H9 (cell line): ENCODE measurements around the gene C1orf141. TPM values are rescaled to one million over a fixed set of nuclear protein-coding genes. Genes with fewer than 3 reads are reported as not detected.

ENCODE experiments used
- DNase-seq: peaks from one replicate; pipeline ENCODE4 v3.0.0-alpha.2; 2017
- H2AFZ ChIP-seq: one replicate; pipeline ENCODE4 v1.6.1; 2013; ENCODE audit warnings: mild to moderate bottlenecking, low read length, control low read depth, moderate library complexity
- H2AK5ac ChIP-seq: 2 replicates; pipeline ENCODE4 v1.6.1; 2013; ENCODE audit warnings: low read length, control low read depth, mixed read lengths; ENCODE audit not compliant: insufficient read length
- H2BK120ac ChIP-seq: one replicate; pipeline ENCODE4 v1.6.1; 2013; ENCODE audit warnings: low read depth, mild to moderate bottlenecking, low read length, control low read depth, inconsistent platforms; ENCODE audit not compliant: poor library complexity, severe bottlenecking
- H2BK12ac ChIP-seq: 2 replicates; pipeline ENCODE4 v1.6.1; 2013; ENCODE audit warnings: low read length, control low read depth, mixed read lengths, low read depth; ENCODE audit not compliant: insufficient read length
- H2BK15ac ChIP-seq: 2 replicates; pipeline ENCODE4 v1.6.1; 2013; ENCODE audit warnings: low read depth, low read length, control low read depth
- H2BK20ac ChIP-seq: one replicate; pipeline ENCODE4 v1.6.1; 2013; ENCODE audit warnings: low read depth, mild to moderate bottlenecking, low read length, control low read depth, inconsistent platforms; ENCODE audit not compliant: poor library complexity, severe bottlenecking
- H2BK5ac ChIP-seq: 2 replicates; pipeline ENCODE4 v1.6.1; 2013; ENCODE audit warnings: low read length, control low read depth, mixed read lengths; ENCODE audit not compliant: insufficient read length
- H3K14ac ChIP-seq: 2 replicates; pipeline ENCODE4 v1.6.1; 2013; ENCODE audit warnings: low read length, control low read depth; ENCODE audit not compliant: insufficient read depth
- H3K18ac ChIP-seq: 2 replicates; pipeline ENCODE4 v1.6.1; 2013; ENCODE audit warnings: low read depth, mild to moderate bottlenecking, mixed read lengths, low read length, control low read depth; ENCODE audit not compliant: insufficient read length
- H3K23ac ChIP-seq: 2 replicates; pipeline ENCODE4 v1.6.1; 2013; ENCODE audit warnings: low read length, control low read depth, mixed read lengths, low read depth; ENCODE audit not compliant: insufficient read length
- H3K23me2 ChIP-seq: 2 replicates; pipeline ENCODE4 v1.6.1; 2013; ENCODE audit warnings: low read depth, mild to moderate bottlenecking, mixed read lengths, low read length, control low read depth; ENCODE audit not compliant: insufficient read length, poor library complexity, severe bottlenecking
- H3K27ac ChIP-seq: 2 replicates; pipeline ENCODE4 v1.5.1; 2013; ENCODE audit warnings: low read length, control low read depth, mixed read lengths, low read depth; ENCODE audit not compliant: insufficient read length
- H3K27me3 ChIP-seq: 2 replicates; pipeline ENCODE4 v1.6.1; 2013; ENCODE audit warnings: low read length, control low read depth, inconsistent platforms; ENCODE audit not compliant: insufficient read depth
- H3K4ac ChIP-seq: 2 replicates; pipeline ENCODE4 v1.6.1; 2013; ENCODE audit warnings: low read depth, mild to moderate bottlenecking, control low read depth, inconsistent platforms, low read length, moderate library complexity
- H3K4me1 ChIP-seq: 2 replicates; pipeline ENCODE4 v1.6.1; 2013; ENCODE audit warnings: low read length, control low read depth, inconsistent platforms; ENCODE audit not compliant: insufficient read depth
- H3K4me2 ChIP-seq: 2 replicates; pipeline ENCODE4 v1.6.1; 2013; ENCODE audit warnings: low read length, control low read depth, mixed read lengths; ENCODE audit not compliant: insufficient read length, insufficient read depth
- H3K56ac ChIP-seq: 2 replicates; pipeline ENCODE4 v1.6.1; 2013; ENCODE audit warnings: low read depth, mild to moderate bottlenecking, mixed read lengths, low read length, control low read depth; ENCODE audit not compliant: insufficient read length
- H3K79me1 ChIP-seq: 2 replicates; pipeline ENCODE4 v1.6.1; 2013; ENCODE audit warnings: low read depth, mild to moderate bottlenecking, moderate library complexity, low read length, control low read depth, inconsistent platforms; ENCODE audit not compliant: insufficient read depth, poor library complexity, severe bottlenecking
- H3K79me2 ChIP-seq: 2 replicates; pipeline ENCODE4 v1.6.1; 2013; ENCODE audit warnings: low read length, control low read depth, inconsistent platforms; ENCODE audit not compliant: insufficient read depth
- H3K9ac ChIP-seq: 2 replicates; pipeline ENCODE4 v1.6.1; 2013; ENCODE audit warnings: low read length, control low read depth, mixed read lengths; ENCODE audit not compliant: insufficient read length; ENCODE audit errors: extremely low read depth
- H3K9me3 ChIP-seq: one replicate; pipeline ENCODE4 v1.6.1; 2013; ENCODE audit warnings: low read depth, low read length, inconsistent platforms; ENCODE audit not compliant: control insufficient read depth
- H3T11ph ChIP-seq: one replicate; pipeline ENCODE4 v1.6.1; 2013; ENCODE audit warnings: mild to moderate bottlenecking, low read length, control low read depth, inconsistent platforms
- H4K20me1 ChIP-seq: one replicate; pipeline ENCODE4 v1.6.1; 2013; ENCODE audit not compliant: control insufficient read depth, insufficient read length, insufficient read depth
- H4K5ac ChIP-seq: 2 replicates; pipeline ENCODE4 v1.6.1; 2013; ENCODE audit warnings: low read depth, mild to moderate bottlenecking, mixed read lengths, low read length, control low read depth; ENCODE audit not compliant: insufficient read length
- H4K8ac ChIP-seq: replicated peaks from 2 replicates; pipeline ENCODE4 v1.6.1; 2013; ENCODE audit warnings: low read length, control low read depth, mixed read lengths, low read depth; ENCODE audit not compliant: insufficient read length
- H4K91ac ChIP-seq: 2 replicates; pipeline ENCODE4 v1.6.1; 2013; ENCODE audit warnings: low read depth, mild to moderate bottlenecking, moderate library complexity, mixed read lengths, low read length, control low read depth; ENCODE audit not compliant: insufficient read length
- H3K27ac Mint-ChIP-seq, 3 experiments: 2 replicates in 2 of 3; 3 replicates in 1 of 3; pipeline ENCODE4 v1.8.0; 2020 to 2021; ENCODE audit warnings: mixed read lengths in 3 of 3, mild to moderate bottlenecking in 1 of 3, moderate library complexity in 1 of 3
- H3K27me3 Mint-ChIP-seq: 2 replicates; pipeline ENCODE4 v1.8.0; 2021; ENCODE audit warnings: low read depth, mild to moderate bottlenecking, moderate library complexity, mixed read lengths
- H3K36me3 Mint-ChIP-seq, 3 experiments: 2 replicates in 2 of 3; 3 replicates in 1 of 3; pipeline ENCODE4 v1.8.0; 2020 to 2021; ENCODE audit warnings: low read depth in 3 of 3, mixed read lengths in 3 of 3; ENCODE audit not compliant: insufficient read depth in 1 of 3
- H3K4me1 Mint-ChIP-seq, 2 experiments: 2 replicates each; pipeline ENCODE4 v1.8.0; 2020; ENCODE audit warnings: mixed read lengths in 2 of 2
- H3K4me3 Mint-ChIP-seq, 2 experiments: 2 replicates in 1 of 2; 3 replicates in 1 of 2; pipeline ENCODE4 v1.8.0; 2020 to 2021; ENCODE audit warnings: mild to moderate bottlenecking in 2 of 2, mixed read lengths in 2 of 2, moderate library complexity in 1 of 2
- H3K9me3 Mint-ChIP-seq, 2 experiments: 2 replicates in 1 of 2; 3 replicates in 1 of 2; pipeline ENCODE4 v1.8.0; 2020; ENCODE audit warnings: mild to moderate bottlenecking in 2 of 2, mixed read lengths in 2 of 2, moderate library complexity in 1 of 2
- WGBS: extraction: QIAGEN DNeasy Blood & Tissue Kit; methylation state at CpG from one replicate; pipeline ENCODE4 v1.1.7; 2013; ENCODE audit warnings: missing lambda C conversion rate, low lambda C conversion rate, mixed read lengths; ENCODE audit not compliant: insufficient read length; ENCODE audit errors: extremely low coverage; 5-methylcytosine and 5-hydroxymethylcytosine counted together
- total RNA-seq: library from RNA; stranded (reverse); gene quantifications from 2 replicates; pipeline ENCODE4 v1.2.1, GENCODE V29; 2021
- TF ChIP-seq, protein P1 (sequence below): fragments of 200-600 bp; sonication (generic); conservative IDR thresholded peaks from 3 replicates; pipeline ENCODE4 v1.8.0; 2021; ENCODE audit warnings: antibody characterized with exemption, mild to moderate bottlenecking

The C1orf141 gene
- total RNA-seq, 1 experiment from 2014 or later, result not detected

DNA sequence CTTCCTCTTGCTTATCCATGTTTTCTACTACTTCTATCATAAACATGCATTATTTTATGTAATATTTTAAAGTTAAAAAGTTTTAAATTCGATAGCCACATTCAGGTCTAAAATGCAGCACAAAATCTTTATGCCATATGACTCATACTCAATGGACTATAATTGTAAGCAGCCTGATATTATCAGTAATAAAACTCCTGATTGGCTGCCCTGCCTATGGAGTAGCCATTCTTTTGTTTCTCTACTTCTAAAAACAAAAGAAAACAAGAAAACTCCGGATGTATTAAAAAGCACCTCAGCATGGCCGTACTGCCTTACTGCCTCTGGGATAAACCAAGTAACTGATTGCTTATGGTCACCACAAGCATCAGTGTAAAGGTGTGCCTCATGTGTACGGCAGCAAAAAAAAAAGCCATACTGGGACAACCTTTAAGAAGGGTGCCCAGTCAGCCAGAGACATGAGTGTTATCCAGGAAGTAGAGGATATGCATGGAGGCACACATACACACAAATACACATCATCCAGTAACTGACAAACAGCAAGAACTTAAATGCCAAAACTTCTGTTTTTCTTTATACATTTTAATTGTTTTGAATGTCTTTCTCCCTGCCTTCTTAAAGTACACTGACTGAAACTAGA, 90.0 kb downstream of the C1orf141 start:
- Histone ChIP-seq H3K23ac (no peak overlapping the region), H2AK5ac (no peak overlapping the region), H3K27me3 (no peaks in the 10 kb centered on the region), H2BK20ac (no peak overlapping the region), H4K91ac (no peak overlapping the region), H3T11ph (no peak overlapping the region), H2AFZ (no peak overlapping the region), H3K56ac (no peak overlapping the region), H3K79me2 (no peaks in the 10 kb centered on the region), H4K8ac (no peak overlapping the region), H3K4ac (no peak overlapping the region), H2BK120ac (no peak overlapping the region), H4K20me1 (no peaks in the 10 kb centered on the region), H3K79me1 (no peaks in the 10 kb centered on the region), H3K23me2 (no peaks in the 10 kb centered on the region), H3K4me1 (no peaks in the 10 kb centered on the region; the same call in none of the 2 replicates), H3K4me2 (no peak overlapping the region), H3K18ac (no peak overlapping the region), H2BK5ac (no peak overlapping the region), H3K9me3 (no peaks in the 10 kb centered on the region), H2BK12ac (no peak overlapping the region), H3K14ac (no peak overlapping the region), H3K9ac (no peak overlapping the region), H3K27ac (no peak overlapping the region), H2BK15ac (no peak overlapping the region), H4K5ac (no peak overlapping the region)
- H3K27me3 Mint-ChIP-seq, result no peaks in the 10 kb centered on the region
- peaks cover 3 to 31% (median 7%) of the 10 kb centered on the region in 3 experiments; a peak in 5 of 7 replicates for H3K36me3 Mint-ChIP-seq
- H3K4me3 Mint-ChIP-seq, result no peak overlapping the region
- WGBS, result no CpG with 5 or more reads among the region's 4 CpGs
- no peaks in the 10 kb centered on the region for H3K9me3 Mint-ChIP-seq
- DNase-seq, result no peak
- H3K27ac Mint-ChIP-seq, result no peak overlapping the region; a peak in 1 of 7 replicates
- TF ChIP-seq, protein P1, sequence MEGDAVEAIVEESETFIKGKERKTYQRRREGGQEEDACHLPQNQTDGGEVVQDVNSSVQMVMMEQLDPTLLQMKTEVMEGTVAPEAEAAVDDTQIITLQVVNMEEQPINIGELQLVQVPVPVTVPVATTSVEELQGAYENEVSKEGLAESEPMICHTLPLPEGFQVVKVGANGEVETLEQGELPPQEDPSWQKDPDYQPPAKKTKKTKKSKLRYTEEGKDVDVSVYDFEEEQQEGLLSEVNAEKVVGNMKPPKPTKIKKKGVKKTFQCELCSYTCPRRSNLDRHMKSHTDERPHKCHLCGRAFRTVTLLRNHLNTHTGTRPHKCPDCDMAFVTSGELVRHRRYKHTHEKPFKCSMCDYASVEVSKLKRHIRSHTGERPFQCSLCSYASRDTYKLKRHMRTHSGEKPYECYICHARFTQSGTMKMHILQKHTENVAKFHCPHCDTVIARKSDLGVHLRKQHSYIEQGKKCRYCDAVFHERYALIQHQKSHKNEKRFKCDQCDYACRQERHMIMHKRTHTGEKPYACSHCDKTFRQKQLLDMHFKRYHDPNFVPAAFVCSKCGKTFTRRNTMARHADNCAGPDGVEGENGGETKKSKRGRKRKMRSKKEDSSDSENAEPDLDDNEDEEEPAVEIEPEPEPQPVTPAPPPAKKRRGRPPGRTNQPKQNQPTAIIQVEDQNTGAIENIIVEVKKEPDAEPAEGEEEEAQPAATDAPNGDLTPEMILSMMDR, result no peak
- H3K4me1 Mint-ChIP-seq, result peaks cover 5 to 11% of the 10 kb centered on the region in 2 experiments
